HS-27A (cell line): Measurements from ENCODE around the gene NDUFS1.
"Not testable (repeated sequence)": the region's sequence is repeated elsewhere in the genome, so short reads cannot be mapped to it uniquely, and the experiment has no call there.

Experiments used
- DNase-seq: peaks from one replicate; pipeline ENCODE4 v3.0.0-alpha.2; 2012; ENCODE audit warnings: low read depth, missing footprints

NDUFS1 gene

DNA sequence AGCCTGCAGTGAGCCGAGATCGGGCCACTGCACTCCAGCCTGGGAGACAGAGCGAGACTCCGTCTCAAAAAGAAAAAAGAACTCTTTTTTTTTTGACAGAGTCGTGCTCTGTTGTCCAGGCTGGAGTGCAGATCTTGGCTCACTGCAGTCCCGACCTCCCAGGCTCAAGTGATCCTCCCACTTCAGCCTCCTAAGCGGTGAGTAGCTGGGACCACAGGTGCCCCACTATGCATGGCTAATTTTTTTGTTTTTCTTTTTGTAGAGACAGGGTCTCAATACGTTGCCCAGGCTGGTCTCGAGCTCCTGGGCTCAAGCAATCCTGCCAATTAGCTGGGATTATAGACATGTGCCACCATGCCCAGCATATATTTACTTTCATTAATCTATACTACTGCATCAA lies 60.8 kb downstream of the NDUFS1 start:
- DNase-seq: no peak

DNA sequence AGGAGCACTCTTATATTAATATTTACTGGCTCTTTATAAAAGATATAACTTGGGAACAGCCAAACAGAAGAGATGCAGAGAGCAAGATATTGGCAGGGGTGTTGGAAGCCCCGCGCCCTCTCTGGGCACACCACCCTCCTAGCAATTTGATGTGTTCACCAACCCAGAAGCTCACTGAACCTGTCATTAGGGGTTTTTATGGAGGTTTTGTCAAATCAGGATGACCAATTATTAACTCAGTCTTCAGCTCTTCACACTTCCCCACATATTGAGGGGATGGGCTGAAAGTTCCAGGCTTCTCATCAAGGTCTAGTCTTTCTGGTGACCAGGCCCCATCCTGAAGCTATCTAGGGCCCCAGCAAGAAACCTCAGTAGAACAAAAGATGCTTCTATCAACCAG lies 62.4 kb downstream of the NDUFS1 start:
- no peak for DNase-seq

DNA sequence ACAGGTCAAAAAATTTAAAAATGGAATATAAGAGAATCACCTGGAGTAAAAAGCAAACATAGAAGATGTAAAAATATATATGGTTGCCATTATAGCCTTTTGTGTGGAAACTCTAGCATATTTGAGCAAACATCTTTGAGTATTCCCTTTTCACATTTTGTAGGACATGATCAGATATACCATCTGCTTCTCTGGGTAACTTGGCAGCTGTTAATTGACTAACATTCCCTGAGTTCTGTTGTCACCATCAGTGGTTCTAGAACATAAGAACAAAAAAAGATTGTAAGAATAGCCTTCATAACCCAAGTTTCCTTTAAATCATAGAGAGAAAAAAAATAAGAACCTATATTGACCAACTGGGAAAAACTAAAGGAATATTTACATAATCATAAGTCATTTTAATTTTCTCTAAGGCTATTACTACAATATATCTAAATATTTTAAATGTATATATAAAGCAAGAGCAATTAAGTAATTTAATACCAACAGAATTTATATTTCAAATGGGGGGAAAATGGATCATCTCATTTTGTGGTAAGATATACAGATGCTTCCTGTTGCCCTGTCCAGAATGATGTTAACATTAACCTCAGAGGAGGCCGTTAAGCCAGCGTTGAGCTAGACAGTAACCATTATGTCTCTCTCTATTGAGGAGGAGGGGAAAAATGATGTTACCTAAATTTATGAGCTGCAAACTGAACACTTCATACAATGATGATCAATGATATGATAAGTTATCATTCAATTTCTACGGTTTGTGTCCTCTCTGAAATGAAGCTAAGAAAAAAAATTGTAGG lies 63.5 kb downstream of the NDUFS1 start:
- DNase-seq: no peak

DNA sequence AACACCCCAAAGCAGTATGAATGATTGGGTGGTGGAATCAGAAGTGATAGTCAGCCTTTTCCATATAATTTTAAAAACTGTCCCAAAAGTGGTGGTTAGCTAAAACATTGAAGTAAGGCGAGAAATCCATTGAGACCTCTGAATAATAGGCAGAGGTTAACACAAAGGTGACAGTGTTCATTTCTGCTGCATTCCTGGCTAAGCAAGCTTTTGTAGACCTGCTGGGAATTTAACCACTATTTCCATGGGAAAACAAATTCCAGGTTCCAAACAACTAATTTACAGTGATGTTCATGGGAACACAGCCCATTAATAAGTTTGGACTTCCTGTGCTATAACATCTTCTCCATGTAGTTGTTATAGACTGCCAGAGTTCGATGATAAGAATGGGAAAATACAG lies 66.9 kb downstream of the NDUFS1 start:
- no peak for DNase-seq

DNA sequence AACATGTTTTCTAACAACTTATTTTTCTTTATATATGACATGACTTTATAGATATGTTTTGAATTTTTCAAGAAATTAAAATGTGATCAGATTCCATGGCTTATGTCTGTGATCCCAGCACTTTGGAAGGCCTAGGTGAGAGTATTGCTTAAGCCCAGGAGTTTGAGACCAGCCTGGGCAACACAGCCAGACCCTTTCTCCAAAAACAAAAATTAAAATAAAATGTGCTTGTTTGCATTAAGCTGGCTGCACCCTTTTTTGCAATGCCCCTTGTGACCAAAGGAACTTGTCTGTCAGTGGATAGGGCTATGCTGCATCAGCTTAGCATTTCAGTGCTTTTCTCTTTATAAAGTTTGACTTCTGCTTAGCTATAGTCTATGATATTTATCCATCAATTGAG lies 71.0 kb downstream of the NDUFS1 start:
- no peak for DNase-seq

DNA sequence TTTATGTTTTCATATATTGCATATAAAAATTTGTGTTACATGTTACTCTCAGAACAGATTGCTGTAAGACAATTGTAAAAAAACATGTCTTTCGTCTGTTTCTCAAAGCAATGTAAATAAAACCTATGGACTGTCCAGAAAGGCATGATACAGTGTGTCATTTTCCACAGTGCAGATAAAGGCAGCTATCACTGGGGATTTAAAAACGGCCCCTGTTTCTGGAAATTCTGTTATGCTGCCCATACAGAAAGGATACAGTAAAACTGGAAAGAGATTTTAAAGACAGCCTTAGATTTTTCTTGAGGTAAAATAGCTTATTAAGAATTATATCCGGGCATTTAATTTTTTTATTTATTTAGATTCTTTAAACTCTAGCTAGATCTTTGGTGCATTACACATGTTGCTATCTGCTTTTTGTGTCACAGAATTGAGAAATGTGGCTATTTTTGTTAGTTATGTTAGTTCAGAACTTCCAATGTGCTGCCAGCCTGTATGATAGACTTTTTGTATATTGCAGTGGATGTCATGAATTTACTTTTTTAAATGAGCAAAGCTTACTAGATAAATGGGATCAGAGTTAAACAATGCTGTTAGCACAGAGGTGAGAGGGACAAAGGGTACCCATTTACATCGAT lies 72.4 kb downstream of the NDUFS1 start:
- DNase-seq: no peak

DNA sequence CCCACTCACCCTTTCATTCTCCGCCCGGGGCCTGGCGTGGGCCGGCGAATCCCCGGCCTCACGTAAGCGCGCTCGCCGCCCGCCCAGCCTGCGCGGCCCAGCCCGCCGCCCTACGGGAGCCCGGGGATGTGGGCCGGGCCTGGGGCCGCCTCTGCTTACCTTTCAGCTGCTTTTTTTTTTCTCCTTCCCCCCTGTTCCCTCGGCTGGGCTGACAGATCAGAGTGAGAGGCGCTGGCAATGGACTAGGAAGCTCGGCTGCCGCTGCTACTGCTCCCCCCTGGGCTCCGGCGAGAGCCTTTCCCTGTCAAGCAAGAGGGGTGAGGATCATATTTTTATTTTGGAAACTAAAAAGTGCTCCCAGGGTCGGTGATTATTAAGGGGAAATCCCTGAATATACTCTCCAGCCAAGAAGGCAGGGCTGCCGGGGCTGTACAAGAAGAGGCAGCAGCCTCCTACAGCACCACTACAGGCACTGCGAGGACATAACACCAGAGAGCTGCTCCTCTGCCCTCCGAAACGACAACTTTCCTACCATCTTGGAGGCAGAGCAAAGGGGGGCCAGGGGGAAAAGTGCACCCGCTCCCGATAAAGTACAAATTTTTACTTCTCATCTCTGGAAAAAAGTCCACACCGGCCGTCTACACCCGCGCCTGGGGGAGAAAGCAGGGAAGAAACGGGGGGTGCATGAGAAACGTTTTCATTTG lies 73.3 kb downstream of the NDUFS1 start, which contains the start of gene INO80D:
Gene INO80D (minus strand): TSS at position 433 of the 704 bp plus-strand sequence. CDS start 23,158 bp downstream, outside the sequence.
- peak; percentile 47 for DNase-seq

DNA sequence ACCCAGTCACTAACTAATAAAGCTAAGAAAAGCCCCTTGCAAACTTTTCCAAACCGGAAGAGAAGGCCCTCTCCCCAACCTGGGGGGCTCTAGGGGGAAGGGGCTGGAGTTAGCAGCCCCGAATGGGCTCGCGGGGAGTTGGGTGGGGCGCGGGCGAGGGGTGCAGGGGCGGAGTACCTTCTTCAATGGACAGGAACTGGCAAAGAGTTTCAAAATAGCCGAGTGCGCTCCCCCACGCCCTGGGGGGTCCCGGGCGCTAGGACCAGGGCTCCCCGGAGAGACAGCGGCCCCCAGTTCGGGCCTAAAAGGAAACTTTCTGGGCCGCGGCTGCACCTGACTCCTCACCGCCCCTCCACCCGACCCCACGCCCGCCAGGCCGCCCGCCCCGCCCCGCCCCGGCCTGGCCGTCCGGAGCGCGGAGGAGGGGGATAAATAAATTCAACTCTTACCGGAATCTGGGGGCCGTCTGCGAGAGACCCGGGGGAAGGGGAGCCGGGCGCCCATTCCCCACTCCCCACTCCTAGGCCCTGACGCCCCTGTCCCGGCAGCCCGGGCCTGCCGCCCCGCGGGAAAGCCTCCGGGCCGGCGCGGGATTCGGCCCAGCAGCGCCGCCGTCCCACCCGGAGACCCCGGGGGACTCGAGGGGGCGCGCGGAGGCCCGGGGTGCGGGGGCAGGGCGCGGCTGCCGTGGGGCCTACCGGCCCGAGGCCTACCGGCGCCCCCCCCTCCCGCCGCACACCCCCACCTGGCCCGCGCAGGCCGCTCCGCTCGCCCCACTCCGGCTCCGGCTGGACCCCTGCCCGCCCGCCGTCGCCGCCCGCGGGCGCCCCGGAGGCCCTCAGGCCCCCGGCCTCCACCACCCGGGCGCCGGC lies 74.1 kb downstream of the NDUFS1 start:
- no peak for DNase-seq

DNA sequence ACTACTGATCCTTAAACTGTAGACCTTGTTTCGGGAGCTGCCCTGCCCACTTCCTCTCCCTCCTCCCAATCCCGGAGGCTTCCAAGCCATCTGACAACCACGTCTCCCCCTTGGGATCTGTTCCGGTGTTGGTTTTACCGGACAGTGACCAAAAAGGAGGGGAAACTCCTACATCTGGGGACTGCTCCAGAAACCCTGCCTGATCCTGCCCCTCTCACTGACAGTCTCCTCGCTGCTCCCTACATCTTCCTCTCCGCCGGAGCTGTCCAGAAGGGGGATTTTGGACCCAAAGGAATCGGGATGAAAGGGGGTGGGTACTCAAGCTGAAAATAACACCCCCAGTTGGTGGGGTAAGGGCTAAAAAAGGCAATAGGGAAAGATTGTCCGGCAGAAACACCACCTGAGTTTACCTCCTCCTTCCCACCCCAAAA lies 74.8 kb downstream of the NDUFS1 start:
- peak; percentile 31 for DNase-seq

DNA sequence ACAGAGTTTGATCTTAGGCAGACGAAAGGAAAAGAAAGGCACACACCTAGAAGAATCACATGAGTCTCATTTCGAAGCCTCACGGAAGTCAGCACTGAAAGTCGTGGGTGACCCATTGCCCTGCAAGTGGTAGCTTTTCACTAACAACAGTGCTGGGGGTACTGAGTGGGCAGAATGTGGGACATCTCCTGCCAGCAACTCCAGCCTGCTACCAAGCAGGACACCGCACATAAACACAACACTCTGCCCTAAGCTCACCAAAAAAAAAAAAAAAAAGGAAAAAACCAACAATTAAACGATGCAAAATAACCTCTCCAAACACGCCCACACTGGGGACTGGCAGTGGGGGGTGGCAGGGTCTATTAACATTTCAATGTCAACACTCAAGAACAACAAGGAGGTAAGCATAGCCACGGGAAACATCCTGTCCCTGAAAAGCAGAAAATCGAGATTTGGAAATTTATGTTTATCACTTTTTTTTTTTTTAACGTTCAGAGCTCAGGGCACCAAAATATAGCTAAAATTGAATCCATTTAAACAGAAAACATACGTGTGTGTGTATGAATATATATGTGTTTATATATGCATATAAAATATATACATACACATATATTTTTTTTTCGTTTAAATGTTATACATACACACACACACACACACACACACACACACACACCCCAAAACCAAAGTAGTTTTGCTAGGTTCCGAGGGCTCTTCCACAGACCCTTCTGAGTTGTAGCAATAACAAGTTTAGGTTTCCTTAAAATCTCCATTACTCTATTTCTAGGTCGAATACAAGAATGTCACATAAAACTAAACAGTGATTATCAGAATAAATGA lies 75.4 kb downstream of the NDUFS1 start:
- no peak for DNase-seq

DNA sequence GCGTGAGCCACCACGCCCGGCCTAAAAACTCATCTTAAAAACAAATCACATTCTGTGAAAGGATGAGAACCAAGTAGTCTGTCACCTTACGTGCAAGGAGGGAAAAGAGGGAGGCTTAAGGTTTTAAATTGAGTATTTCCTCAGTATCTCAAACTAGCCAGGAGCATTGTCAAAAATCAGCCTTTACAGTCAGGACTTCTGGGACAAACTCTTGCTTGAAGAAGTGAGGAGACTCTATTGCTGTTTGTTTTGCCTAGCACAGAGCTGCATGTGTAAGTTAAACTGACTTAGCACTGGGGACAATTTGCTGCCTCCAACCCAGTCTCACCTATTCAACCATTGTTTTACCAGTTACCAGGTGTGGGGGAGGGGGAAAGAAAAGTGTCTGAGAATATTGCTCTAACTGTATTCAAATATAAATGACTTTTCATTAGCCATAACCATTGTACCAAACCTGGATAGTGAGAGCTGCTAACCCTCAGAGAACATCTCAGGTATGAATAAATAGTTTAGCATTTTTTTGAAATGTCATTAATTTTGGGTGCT lies 76.9 kb downstream of the NDUFS1 start:
- DNase-seq: no peak

DNA sequence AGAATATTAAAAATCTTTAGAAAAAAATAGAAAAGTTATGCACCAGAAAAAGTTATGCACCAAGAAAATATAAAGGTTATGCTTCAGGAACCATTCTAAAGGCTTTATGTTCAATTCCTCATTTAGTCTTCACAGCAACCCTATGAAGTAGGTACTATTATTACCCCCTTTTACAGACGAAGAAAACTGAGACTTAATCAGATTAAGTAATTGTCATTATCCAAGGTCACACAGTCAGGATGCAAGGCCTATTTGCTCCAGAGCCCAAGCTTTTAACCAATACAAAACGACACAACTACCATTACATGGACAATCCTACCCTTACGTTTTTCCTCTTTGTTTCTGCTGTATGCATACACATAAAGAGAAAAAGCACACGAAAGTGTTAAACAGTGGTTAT lies 78.3 kb downstream of the NDUFS1 start:
- DNase-seq: no peak

DNA sequence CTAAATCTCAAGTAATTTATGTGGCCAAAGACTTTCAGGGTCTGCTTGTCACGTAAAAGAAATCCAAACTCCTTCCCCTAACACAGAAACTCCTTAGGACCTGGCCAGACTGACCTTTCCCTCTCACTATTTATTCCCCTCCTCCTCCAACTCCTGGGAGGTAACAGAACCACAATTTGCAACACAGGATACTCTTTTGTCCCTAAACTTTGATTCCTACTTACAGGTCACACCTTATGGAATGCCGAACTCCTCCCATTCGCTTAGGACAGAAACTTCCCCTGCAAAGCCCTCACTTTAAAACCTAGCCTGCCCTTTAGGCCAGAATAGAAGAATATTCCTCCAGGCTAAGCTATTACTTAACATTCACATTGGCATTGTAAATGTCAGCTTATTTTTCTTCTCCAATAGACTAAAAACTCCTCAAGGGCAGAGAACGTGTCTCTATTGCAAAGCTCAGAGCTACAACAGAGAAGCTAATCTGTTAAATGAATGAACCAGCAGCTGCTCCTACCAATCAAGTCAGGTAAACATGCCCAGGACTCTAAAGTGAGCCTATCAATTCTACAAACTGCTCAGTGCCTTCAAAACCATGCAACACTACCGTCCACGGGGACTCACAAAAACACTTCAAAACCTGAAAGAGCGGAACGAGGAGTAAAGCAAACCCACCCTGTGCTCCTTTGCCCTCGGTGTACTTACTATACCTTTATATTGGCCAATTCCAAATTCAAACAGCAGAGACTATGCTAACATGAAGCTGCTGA lies 79.4 kb downstream of the NDUFS1 start:
- no peak for DNase-seq

DNA sequence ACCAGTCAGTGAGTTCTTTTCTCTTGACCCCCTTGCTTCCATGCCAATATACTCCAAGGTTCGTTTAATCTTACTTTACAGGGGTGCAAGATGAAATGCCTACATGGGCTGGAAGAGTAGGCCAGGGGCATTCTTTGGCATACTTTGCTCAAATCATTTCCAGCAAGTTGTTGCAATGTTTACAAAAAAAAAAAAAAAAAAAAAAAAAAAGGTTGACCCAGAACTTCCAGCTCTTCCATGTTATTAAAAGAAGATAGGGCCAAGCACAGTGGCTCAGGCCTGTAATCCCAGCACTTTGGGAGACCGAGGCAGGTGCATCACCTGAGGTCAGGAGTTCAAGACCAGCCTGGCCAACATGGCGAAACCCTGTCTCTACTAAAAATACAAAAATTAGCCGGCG lies 81.4 kb downstream of the NDUFS1 start:
- not testable (repeated sequence) for DNase-seq

DNA sequence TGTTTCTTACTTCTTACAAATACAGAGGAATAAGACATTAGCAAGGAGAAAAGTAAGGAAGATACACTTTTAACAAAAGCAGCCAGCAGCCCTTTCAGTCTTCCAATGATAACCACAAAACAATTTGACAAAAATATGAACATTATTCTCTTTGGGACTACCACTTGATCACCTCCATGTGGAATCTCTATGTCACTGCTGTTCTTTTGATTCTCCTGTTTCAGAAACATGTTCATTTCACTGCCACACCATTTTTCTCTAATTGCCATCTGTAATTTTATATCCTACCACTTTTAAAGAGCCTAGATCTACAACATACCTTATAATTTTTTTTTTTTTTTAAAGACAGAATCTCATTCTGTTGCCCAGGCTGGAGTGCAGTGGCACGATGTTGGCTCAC lies 84.1 kb downstream of the NDUFS1 start:
- DNase-seq: no peak

DNA sequence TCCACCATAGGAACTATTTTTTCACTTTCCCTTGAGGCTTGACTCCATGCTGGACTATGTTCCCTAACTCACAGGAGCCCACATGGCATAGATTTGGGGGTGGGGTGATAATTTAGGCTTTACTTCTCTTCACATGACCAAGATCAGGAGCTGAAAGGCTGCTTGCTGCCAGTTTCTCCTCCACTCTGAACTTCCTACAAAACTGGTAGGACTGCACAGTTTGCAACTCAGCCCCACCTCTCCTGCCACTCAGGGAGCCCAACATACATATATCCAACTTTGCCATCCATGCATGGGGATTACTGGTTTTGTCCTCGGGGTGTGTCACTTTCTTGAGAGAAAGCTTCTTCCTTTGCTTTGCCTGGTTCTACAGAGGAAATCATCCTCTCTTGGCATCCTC lies 87.4 kb downstream of the NDUFS1 start:
- DNase-seq: no peak

DNA sequence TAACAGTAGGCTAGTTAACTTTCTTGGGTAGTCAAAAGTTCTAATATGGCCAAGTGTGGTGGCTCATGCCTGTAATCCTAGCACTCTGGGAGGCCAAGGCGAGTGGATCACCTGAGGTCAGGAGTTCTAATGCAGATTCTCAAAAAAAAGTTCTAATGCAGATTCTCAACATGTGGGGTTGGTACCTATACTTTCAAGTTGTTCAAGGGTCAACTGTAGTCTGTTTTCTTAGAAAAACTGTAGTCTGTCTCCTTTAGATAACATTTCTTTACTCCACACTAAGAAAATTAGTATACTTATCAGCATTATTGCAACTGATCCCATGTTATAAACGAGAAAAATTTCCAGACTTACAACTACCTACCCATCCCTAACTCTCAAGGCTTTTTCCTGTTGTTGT lies 89.8 kb downstream of the NDUFS1 start:
- DNase-seq: no peak

DNA sequence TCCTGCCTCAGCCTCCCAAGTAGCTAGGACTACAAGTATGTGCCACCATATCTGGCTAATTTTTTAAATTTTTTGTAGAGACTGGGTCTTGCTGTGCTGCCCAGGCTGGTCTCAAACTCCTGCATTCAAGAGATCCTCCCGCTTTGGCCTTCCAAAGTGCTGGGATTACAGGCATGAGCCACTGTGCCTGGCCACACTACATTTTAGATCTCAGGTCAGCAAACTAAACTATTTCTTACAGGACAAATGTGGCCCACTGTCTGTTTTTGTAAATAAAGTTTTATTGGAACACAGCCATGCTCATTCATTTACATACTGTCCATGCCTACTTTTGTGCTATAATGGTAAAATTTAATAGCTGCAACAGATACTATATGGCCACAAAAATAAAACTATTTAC lies 91.0 kb downstream of the NDUFS1 start:
- DNase-seq: no peak
